Bone marrow (tissue), 2 donors: ENCODE results near the gene DEDD.

Experiments used
- DNase-seq, 2 donors: peaks; one replicate each; lab custom pipeline; 2025; lab: John Stamatoyannopoulos, UW

Gene DEDD

GRCh38 chr1:161163793-161164192 is 31.3 kb upstream of the DEDD start:
- DNase-seq, result no peak

GRCh38 chr1:161162806-161163205 is 30.3 kb upstream of the DEDD start:
- DNase-seq, result no peak

- no peak for DNase-seq
These were observed 29.6 kb upstream of the DEDD start for GRCh38 chr1:161162052-161162451.

DNA sequence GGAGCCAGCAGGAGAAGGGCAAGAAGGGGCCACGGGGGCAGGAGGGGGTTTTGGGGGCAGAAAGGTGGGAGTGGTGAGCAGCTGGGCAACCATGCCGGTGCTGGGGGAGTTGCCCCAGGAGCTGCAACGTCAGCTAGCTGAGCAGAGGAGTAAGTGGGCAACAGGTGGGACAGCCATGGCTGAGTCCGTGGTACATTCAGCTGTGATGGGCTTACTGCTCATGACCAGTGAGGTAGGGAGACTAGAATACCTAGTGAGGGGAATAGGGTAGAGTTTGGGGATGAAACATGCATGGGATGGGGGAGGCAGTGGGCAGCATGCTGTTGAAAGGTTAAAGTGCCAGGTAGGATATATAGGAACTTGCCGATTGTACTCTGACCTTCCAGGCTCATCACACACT is 29.2 kb upstream of the DEDD start:
- DNase-seq, result no peak

DNA sequence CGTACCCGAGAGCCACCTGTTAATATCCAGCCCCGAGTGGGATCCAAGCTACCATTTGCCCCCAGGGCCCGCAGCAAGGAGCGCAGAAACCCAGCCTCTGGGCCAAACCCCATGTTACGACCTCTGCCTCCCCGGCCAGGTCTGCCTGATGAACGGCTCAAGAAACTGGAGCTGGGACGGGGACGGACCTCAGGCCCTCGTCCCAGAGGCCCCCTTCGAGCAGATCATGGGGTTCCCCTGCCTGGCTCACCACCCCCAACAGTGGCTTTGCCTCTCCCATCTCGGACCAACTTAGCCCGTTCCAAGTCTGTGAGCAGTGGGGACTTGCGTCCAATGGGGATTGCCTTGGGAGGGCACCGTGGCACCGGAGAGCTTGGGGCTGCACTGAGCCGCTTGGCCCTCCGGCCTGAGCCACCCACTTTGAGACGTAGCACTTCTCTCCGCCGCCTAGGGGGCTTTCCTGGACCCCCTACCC is 28.2 kb upstream of the DEDD start:
- no peak for DNase-seq

- no peak for DNase-seq
These were observed 27.4 kb upstream of the DEDD start for GRCh38 chr1:161159913-161160243.

- peak; percentile 82 to 87 for DNase-seq
These were observed 26.8 kb upstream of the DEDD start, which contains the start of gene USP21 for GRCh38 chr1:161159087-161159912. USP21 (plus strand) TSS chr1:161159500; CDS start chr1:161160641, 1,141 bp downstream.

- no peak for DNase-seq
These were observed 26.0 kb upstream of the DEDD start for GRCh38 chr1:161158316-161159010.

- DNase-seq, result no peak
These were observed 25.4 kb upstream of the DEDD start for GRCh38 chr1:161157867-161158266.

GRCh38 chr1:161153682-161154337 is 21.3 kb upstream of the DEDD start, which contains the start of gene UFC1:
UFC1 (plus strand) TSS chr1:161153978; CDS start chr1:161153998, 20 bp downstream.
- DNase-seq, result peak; percentile 51 to 89

DNA sequence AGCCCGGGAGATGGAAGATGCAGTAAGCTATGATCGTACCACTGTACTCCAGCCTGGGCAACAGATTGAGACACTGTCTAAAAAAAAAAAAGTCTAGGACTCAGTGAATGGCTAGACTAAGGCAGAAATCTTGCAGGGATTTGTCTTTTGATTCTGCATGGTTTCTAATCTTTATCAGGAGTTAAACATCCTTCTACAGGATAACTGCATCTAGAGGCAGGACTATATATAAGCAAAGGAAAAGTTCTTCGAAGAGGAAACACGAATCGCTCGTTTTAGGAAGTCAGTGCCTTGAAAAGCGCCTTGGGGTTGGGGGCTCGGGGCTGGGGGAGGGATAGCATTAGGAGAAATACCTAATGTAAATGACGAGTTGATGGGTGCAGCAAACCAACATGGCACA is 20.7 kb upstream of the DEDD start:
- no peak for DNase-seq

GRCh38 chr1:161145832-161146231 is 13.4 kb upstream of the DEDD start:
- DNase-seq, result no peak

DNA sequence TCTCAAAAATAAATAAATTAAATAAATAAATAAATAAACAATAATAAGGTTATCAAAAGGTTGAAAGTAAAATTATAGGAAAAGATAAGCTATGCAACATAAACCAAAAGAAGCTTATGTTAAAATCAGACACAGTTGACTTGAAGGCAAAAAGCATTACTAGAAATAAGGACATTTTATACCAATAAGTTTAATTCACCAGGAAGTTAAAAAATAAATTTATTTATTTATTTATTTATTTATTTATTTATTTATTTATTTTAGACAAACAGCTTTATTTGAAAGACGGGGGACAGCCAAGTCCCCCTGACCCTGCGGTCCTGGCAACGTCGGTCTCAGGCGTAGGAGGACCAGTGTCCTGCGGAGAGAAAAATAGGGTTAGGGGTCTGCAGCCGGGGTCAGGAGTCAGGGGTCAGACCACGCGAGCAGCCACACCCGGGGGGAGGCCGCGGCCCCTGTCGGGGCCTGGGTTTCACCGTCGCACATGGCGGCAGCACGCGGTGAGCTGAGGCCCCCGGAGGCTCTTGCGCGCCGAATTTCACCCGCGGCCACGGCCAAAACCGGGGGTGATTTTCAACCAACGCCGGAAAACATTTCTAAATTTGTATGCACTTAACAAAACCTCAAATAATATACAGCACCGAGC is 8.4 kb upstream of the DEDD start:
- no peak for DNase-seq

DNA sequence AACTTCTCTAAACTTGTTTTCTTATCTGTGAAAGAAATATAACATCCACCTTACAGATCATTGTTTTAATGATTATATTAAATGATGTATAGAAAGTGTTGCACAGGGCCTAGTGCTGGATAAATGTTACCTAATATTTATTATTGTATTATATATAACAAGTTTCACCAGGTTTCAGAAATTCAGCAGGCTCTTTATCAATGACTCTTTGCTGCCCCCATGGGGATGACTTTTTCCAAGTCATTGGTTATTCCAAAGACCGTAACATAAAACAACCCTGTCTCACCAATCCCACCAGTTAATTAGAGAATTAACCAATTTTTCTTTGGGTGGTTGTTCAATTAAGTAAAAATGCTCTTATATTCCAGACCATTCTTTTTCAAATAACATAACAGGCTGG is 7.3 kb upstream of the DEDD start:
- peak in 1 of 2 donors; percentile 19 for DNase-seq

DNA sequence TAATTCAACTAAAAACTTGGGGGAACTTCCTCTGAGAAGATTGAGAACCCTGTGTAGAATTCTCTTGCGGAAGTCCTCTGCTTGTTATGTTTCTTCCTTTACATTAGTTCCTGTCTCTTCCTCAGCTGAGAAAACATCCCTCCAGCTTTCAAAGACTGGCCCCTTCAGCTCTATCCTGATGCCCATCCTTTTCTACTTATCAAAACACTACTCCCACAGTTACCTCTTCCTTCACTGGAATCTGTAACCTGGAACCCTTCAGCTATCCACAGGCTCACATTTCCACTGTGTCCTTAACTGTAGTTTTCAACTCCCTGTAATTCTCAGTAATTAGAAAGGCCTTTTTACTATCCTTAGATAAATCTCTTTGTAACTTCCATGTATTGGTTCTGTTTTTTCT is 6.0 kb upstream of the DEDD start:
- no peak for DNase-seq

DNA sequence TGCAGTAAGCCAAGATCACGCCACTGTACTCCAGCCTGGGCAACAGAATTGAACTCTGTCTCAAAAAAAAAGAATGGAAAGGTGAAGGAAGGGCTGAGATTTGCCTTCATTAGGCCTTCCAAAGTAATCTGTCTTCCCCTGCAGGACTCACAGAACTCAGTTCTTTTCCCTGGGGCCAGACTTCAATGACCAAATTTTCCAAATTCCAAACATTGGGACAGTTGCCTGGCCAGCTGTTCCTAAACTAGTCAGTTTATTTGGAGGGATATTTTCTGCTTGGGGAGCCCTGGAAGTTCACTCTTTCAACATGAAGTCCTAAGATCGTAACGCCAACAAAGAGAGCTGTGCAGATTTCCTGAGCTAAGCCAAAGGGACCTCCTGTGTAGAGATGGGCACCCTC is 5.4 kb upstream of the DEDD start:
- no peak for DNase-seq

- DNase-seq, result no peak
These were observed 813 bp upstream of the DEDD start for GRCh38 chr1:161133220-161133740.

GRCh38 chr1:161131523-161132409 is 701 bp downstream of the DEDD start:
- no peak for DNase-seq

- no peak for DNase-seq
These were observed 2.2 kb downstream of the DEDD start for GRCh38 chr1:161130266-161130665.

- DNase-seq, result no peak
These were observed 3.7 kb downstream of the DEDD start for GRCh38 chr1:161128591-161129420.
